ENCODE measurements around the gene TAOK1. TPM values are rescaled to one million over a fixed set of nuclear protein-coding genes. Genes with fewer than 3 reads are reported as not detected.

Gene TAOK1
- total and polyA plus RNA-seq, 9 of the 15 experiments (the other 6 are each of a cell fraction or from before 2014, with no cell fraction given), result 3.2 to 33.1 (median 16.5) TPM

- TF ChIP-seq ZNF395 (CRISPR knock-in tag; IDR thresholded peaks at IDR 0.05), result no peak
- TF ChIP-seq SIN3A (IDR thresholded peaks at IDR 0.05; ENCODE audit: borderline replicate concordance in 2 of 2, control insufficient read depth in 1 of 2, low read depth in 2 of 2, low read length in 2 of 2), result peak; percentile 80 to 100; a peak in 3 of 4 replicates
- peak; percentile 74 for TF ChIP-seq SAP30 (IDR thresholded peaks at IDR 0.05; ENCODE audit: borderline replicate concordance, insufficient read depth, low read depth, low read length, poor library complexity, severe bottlenecking)
- no peak; the same call in 1 of the 2 replicates for TF ChIP-seq KDM2B (CRISPR knock-in tag; IDR thresholded peaks at IDR 0.05)
- TF ChIP-seq ATF2 (CRISPR knock-in tag; IDR thresholded peaks at IDR 0.05), result peak; percentile 61; the same call in 1 of the 2 replicates
- no peak for TF ChIP-seq THRA (IDR thresholded peaks at IDR 0.05)
- no peak for TF ChIP-seq NFRKB (IDR thresholded peaks at IDR 0.05; ENCODE audit: low read depth)
- TF ChIP-seq ZNF41 (CRISPR knock-in tag; conservative IDR thresholded peaks at IDR 0.05), result no peak
- no peak for TF ChIP-seq SAFB (IDR thresholded peaks at IDR 0.05; ENCODE audit: borderline replicate concordance, low read depth, low read length)
- TF ChIP-seq ZBTB2 (IDR thresholded peaks at IDR 0.05), result peak; percentile 39; the same call in 1 of the 2 replicates
- no peak for TF ChIP-seq ZNF449 (CRISPR knock-in tag; IDR thresholded peaks at IDR 0.05)
- no peak for TF ChIP-seq MLLT1 (IDR thresholded peaks at IDR 0.05)
- peak; percentile 83; the same call in 1 of the 2 replicates for TF ChIP-seq IRF1 (CRISPR knock-in tag; IDR thresholded peaks at IDR 0.05; ENCODE audit: borderline replicate concordance)
- no peak for TF ChIP-seq HDAC8 (tag; IDR thresholded peaks at IDR 0.05)
- no peak for TF ChIP-seq RUNX1 (IDR thresholded peaks at IDR 0.05; ENCODE audit: low read depth)
These were observed 203.7 kb downstream of the TAOK1 start (continued) for GRCh38 chr17:29593591-29594518.

Data from K562 (cell line).